HEK293 (cell line): Measurements from ENCODE around the gene REEP5.

ENCODE experiments used
- FEZF1 ChIP-seq: fragments of 450-650 bp; formaldehyde crosslinking; IDR thresholded peaks from 2 replicates; pipeline ENCODE4 v1.5.1; 2016; ENCODE audit warnings: missing biosample characterization, missing genetic modification characterization
- GLI4 ChIP-seq: fragments of 450-650 bp; formaldehyde crosslinking; IDR thresholded peaks from 2 replicates; pipeline ENCODE4 v1.5.1; 2016; ENCODE audit warnings: missing biosample characterization, missing genetic modification characterization
- GLIS1 ChIP-seq: fragments of 450-650 bp; formaldehyde crosslinking; IDR thresholded peaks from 2 replicates; pipeline ENCODE4 v1.5.1; 2016; ENCODE audit warnings: missing biosample characterization, missing genetic modification characterization
- HOXD13 ChIP-seq: sonication (generic); formaldehyde crosslinking; IDR thresholded peaks from 2 replicates; pipeline ENCODE4 v1.8.0; 2022; ENCODE audit warnings: missing genetic modification reagents, borderline replicate concordance
- PRDM1 ChIP-seq: fragments of 450-650 bp; formaldehyde crosslinking; IDR thresholded peaks from 2 replicates; pipeline ENCODE4; 2016; ENCODE audit warnings: missing biosample characterization, missing genetic modification characterization
- SCRT1 ChIP-seq: fragments of 450-650 bp; formaldehyde crosslinking; IDR thresholded peaks from 2 replicates; pipeline ENCODE4 v1.5.1; 2016; ENCODE audit warnings: missing biosample characterization, missing genetic modification characterization, borderline replicate concordance
- ZBTB17 ChIP-seq: fragments of 450-650 bp; formaldehyde crosslinking; IDR thresholded peaks from 2 replicates; pipeline ENCODE4 v1.5.1; 2016; ENCODE audit warnings: missing biosample characterization, missing genetic modification characterization
- ZBTB20 ChIP-seq: fragments of 450-650 bp; formaldehyde crosslinking; IDR thresholded peaks from 2 replicates; pipeline ENCODE4 v1.5.1; 2016; ENCODE audit warnings: missing biosample characterization, missing genetic modification characterization
- ZFP41 ChIP-seq: fragments of 450-650 bp; formaldehyde crosslinking; IDR thresholded peaks from 2 replicates; pipeline ENCODE4 v1.5.1; 2016; ENCODE audit warnings: missing biosample characterization, missing genetic modification characterization, borderline replicate concordance
- ZNF138 ChIP-seq: fragments of 450-650 bp; formaldehyde crosslinking; IDR thresholded peaks from 2 replicates; pipeline ENCODE4 v1.5.1; 2016; ENCODE audit warnings: missing biosample characterization, missing genetic modification characterization, borderline replicate concordance
- ZNF140 ChIP-seq: fragments of 450-650 bp; formaldehyde crosslinking; IDR thresholded peaks from 2 replicates; pipeline ENCODE4 v1.5.1; 2016; ENCODE audit warnings: missing biosample characterization, missing genetic modification characterization
- ZNF155 ChIP-seq: fragments of 450-650 bp; formaldehyde crosslinking; IDR thresholded peaks from 2 replicates; pipeline ENCODE4 v1.5.1; 2016; ENCODE audit warnings: missing biosample characterization, missing genetic modification characterization
- ZNF16 ChIP-seq: fragments of 450-650 bp; formaldehyde crosslinking; IDR thresholded peaks from 2 replicates; pipeline ENCODE4 v1.5.1; 2016; ENCODE audit warnings: low read depth, missing biosample characterization, missing genetic modification characterization
- ZNF175 ChIP-seq: fragments of 450-650 bp; formaldehyde crosslinking; IDR thresholded peaks from 2 replicates; pipeline ENCODE4 v1.5.1; 2016; ENCODE audit warnings: missing biosample characterization, missing genetic modification characterization
- ZNF211 ChIP-seq: fragments of 450-650 bp; formaldehyde crosslinking; IDR thresholded peaks from 2 replicates; pipeline ENCODE4 v1.5.1; 2016; ENCODE audit warnings: low read depth, missing biosample characterization, missing genetic modification characterization
- ZNF274 ChIP-seq, 2 experiments: fragments of 200-500 bp in 1 of 2; fragments of 450-650 bp in 1 of 2; sonication (Bioruptor generic) in 1 of 2; formaldehyde crosslinking in 1 of 2; IDR thresholded peaks; 2 replicates each; pipeline versions ENCODE4 v1.5.1 to v1.6.1; 2014 to 2016; ENCODE audit warnings: borderline replicate concordance in 1 of 2, inconsistent platforms in 1 of 2, low read length in 1 of 2, missing biosample characterization in 1 of 2, missing genetic modification characterization in 1 of 2
- ZNF341 ChIP-seq: fragments of 450-650 bp; formaldehyde crosslinking; IDR thresholded peaks from 2 replicates; pipeline ENCODE4; 2016; ENCODE audit warnings: low read depth, missing biosample characterization, missing genetic modification characterization
- ZNF529 ChIP-seq: fragments of 450-650 bp; formaldehyde crosslinking; IDR thresholded peaks from 2 replicates; pipeline ENCODE4 v1.5.1; 2017; ENCODE audit warnings: missing genetic modification characterization, missing biosample characterization; ENCODE audit not compliant: insufficient replicate concordance
- ZNF560 ChIP-seq: fragments of 450-650 bp; formaldehyde crosslinking; IDR thresholded peaks from 2 replicates; pipeline ENCODE4 v1.5.1; 2017; ENCODE audit warnings: missing biosample characterization, missing genetic modification characterization, borderline replicate concordance
- ZNF623 ChIP-seq: fragments of 450-650 bp; formaldehyde crosslinking; IDR thresholded peaks from 2 replicates; pipeline ENCODE4 v1.5.1; 2016; ENCODE audit warnings: missing biosample characterization, missing genetic modification characterization
- ZNF624 ChIP-seq: fragments of 450-650 bp; formaldehyde crosslinking; IDR thresholded peaks from 2 replicates; pipeline ENCODE4 v1.5.1; 2017; ENCODE audit warnings: missing biosample characterization, missing genetic modification characterization
- ZSCAN23 ChIP-seq: fragments of 450-650 bp; formaldehyde crosslinking; IDR thresholded peaks from 2 replicates; pipeline ENCODE4 v1.5.1; 2016; ENCODE audit warnings: missing biosample characterization, missing genetic modification characterization
- TF ChIP-seq, protein P1 (sequence below): fragments of 450-650 bp; formaldehyde crosslinking; IDR thresholded peaks from 2 replicates; pipeline ENCODE4 v1.5.1; 2016; ENCODE audit warnings: missing biosample characterization, missing genetic modification characterization
- TF ChIP-seq, protein P2 (sequence below): fragments of 450-650 bp; formaldehyde crosslinking; IDR thresholded peaks from 2 replicates; pipeline ENCODE4 v1.5.1; 2016; ENCODE audit warnings: missing biosample characterization, missing genetic modification characterization, borderline replicate concordance
- TF ChIP-seq, protein P3 (sequence below): fragments of 450-650 bp; formaldehyde crosslinking; IDR thresholded peaks from 2 replicates; pipeline ENCODE4 v1.5.1; 2016; ENCODE audit warnings: missing biosample characterization, missing genetic modification characterization
- TF ChIP-seq, protein P4 (sequence below): fragments of 450-650 bp; formaldehyde crosslinking; IDR thresholded peaks from 2 replicates; pipeline ENCODE4 v1.5.1; 2016; ENCODE audit warnings: missing biosample characterization, missing genetic modification characterization, low read depth
- TF ChIP-seq, protein P5 (sequence below): sonication (generic); formaldehyde crosslinking; IDR thresholded peaks from 2 replicates; pipeline ENCODE4 v1.8.1; 2022; ENCODE audit warnings: mild to moderate bottlenecking, moderate library complexity, missing genetic modification reagents

Gene REEP5

DNA sequence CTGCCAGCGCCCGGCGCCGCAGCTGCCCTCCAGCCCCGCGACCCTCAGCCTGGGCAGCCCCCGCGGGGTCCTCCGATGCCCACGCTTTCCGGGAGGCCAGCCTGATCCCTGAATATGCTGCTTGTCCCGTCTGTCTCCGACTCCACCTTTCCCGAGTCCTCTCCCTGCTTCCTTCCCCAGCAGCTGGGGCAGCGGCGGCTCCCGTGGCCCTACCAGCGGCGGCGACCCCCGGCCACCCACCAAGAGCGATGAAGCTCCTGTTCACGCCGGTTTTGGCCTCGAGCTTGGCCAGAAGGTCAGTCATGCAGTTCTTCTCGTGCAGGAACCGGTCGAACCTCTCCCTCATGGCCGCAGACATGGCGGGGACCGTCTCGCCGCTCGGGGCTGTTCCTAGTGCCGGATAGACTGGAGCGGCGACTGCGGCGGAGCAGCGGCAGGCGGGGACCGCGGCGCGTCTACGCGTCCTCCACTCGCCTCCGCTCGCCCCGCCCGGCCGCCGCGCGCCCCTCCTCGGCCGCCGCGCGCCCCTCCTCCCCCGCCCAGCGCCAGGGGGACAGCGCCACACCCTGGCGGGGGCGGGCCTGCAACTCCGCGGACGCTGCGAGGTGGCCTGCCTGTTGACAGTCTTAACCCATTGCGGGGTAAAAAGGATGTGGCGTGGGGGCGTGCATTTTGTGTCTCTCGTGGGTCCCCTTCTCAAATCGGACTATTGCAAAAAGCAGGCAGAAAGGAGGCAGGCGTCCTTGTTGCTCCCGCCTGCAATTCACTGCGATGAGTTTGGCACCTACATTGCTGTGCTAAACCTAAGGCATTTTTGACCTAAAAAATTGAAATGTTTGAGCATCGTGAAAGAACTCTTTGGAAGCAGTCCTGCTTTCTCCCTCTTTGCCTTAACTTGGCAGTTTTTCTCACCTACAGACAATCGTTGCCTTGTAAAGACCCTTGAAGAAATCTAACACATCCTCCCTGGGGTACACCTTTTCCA lies at the start of gene REEP5 (continued):
- TF ChIP-seq ZBTB17 (tag by site-specific recombination) (peak; percentile 45), HOXD13 (CRISPR knock-in tag) (no peak), ZNF623 (no peak), SCRT1 (tag by site-specific recombination) (peak; percentile 86), ZBTB20 (no peak; the same call in 1 of the 2 replicates), ZNF16 (tag by site-specific recombination) (no peak), ZNF274 (IDR thresholded peaks at IDR 0.05; ENCODE audit: low read length) (no peak), ZNF274 (tag by site-specific recombination; IDR thresholded peaks at IDR 0.05; ENCODE audit: borderline replicate concordance) (no peak), ZNF624 (tag by site-specific recombination) (no peak), GLI4 (tag by site-specific recombination) (no peak), ZSCAN23 (tag by site-specific recombination) (no peak), FEZF1 (tag by site-specific recombination) (peak; percentile 32; the same call in 1 of the 2 replicates), ZNF140 (tag by site-specific recombination) (no peak), ZNF155 (tag by site-specific recombination) (no peak), PRDM1 (tag by site-specific recombination) (no peak), ZNF341 (tag by site-specific recombination) (peak; percentile 96), ZNF560 (tag by site-specific recombination) (no peak), ZFP41 (tag by site-specific recombination) (no peak), ZNF529 (tag by site-specific recombination) (no peak), ZNF211 (tag by site-specific recombination) (no peak), ZNF138 (tag by site-specific recombination) (no peak), ZNF175 (tag by site-specific recombination) (no peak), GLIS1 (no peak)
- TF ChIP-seq, protein P1, sequence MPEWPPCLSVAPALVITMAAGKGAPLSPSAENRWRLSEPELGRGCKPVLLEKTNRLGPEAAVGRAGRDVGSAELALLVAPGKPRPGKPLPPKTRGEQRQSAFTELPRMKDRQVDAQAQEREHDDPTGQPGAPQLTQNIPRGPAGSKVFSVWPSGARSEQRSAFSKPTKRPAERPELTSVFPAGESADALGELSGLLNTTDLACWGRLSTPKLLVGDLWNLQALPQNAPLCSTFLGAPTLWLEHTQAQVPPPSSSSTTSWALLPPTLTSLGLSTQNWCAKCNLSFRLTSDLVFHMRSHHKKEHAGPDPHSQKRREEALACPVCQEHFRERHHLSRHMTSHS (tag by site-specific recombination): no peak
- TF ChIP-seq, protein P2, sequence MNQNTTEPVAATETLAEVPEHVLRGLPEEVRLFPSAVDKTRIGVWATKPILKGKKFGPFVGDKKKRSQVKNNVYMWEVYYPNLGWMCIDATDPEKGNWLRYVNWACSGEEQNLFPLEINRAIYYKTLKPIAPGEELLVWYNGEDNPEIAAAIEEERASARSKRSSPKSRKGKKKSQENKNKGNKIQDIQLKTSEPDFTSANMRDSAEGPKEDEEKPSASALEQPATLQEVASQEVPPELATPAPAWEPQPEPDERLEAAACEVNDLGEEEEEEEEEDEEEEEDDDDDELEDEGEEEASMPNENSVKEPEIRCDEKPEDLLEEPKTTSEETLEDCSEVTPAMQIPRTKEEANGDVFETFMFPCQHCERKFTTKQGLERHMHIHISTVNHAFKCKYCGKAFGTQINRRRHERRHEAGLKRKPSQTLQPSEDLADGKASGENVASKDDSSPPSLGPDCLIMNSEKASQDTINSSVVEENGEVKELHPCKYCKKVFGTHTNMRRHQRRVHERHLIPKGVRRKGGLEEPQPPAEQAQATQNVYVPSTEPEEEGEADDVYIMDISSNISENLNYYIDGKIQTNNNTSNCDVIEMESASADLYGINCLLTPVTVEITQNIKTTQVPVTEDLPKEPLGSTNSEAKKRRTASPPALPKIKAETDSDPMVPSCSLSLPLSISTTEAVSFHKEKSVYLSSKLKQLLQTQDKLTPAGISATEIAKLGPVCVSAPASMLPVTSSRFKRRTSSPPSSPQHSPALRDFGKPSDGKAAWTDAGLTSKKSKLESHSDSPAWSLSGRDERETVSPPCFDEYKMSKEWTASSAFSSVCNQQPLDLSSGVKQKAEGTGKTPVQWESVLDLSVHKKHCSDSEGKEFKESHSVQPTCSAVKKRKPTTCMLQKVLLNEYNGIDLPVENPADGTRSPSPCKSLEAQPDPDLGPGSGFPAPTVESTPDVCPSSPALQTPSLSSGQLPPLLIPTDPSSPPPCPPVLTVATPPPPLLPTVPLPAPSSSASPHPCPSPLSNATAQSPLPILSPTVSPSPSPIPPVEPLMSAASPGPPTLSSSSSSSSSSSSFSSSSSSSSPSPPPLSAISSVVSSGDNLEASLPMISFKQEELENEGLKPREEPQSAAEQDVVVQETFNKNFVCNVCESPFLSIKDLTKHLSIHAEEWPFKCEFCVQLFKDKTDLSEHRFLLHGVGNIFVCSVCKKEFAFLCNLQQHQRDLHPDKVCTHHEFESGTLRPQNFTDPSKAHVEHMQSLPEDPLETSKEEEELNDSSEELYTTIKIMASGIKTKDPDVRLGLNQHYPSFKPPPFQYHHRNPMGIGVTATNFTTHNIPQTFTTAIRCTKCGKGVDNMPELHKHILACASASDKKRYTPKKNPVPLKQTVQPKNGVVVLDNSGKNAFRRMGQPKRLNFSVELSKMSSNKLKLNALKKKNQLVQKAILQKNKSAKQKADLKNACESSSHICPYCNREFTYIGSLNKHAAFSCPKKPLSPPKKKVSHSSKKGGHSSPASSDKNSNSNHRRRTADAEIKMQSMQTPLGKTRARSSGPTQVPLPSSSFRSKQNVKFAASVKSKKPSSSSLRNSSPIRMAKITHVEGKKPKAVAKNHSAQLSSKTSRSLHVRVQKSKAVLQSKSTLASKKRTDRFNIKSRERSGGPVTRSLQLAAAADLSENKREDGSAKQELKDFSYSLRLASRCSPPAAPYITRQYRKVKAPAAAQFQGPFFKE (tag by site-specific recombination): no peak
- TF ChIP-seq, protein P3, sequence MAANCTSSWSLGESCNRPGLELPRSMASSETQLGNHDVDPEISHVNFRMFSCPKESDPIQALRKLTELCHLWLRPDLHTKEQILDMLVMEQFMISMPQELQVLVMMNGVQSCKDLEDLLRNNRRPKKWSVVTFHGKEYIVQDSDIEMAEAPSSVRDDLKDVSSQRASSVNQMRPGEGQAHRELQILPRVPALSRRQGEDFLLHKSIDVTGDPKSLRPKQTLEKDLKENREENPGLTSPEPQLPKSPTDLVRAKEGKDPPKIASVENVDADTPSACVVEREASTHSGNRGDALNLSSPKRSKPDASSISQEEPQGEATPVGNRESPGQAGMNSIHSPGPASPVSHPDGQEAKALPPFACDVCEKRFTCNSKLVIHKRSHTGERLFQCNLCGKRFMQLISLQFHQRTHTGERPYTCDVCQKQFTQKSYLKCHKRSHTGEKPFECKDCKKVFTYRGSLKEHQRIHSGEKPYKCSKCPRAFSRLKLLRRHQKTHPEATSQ: no peak
- TF ChIP-seq, protein P4, sequence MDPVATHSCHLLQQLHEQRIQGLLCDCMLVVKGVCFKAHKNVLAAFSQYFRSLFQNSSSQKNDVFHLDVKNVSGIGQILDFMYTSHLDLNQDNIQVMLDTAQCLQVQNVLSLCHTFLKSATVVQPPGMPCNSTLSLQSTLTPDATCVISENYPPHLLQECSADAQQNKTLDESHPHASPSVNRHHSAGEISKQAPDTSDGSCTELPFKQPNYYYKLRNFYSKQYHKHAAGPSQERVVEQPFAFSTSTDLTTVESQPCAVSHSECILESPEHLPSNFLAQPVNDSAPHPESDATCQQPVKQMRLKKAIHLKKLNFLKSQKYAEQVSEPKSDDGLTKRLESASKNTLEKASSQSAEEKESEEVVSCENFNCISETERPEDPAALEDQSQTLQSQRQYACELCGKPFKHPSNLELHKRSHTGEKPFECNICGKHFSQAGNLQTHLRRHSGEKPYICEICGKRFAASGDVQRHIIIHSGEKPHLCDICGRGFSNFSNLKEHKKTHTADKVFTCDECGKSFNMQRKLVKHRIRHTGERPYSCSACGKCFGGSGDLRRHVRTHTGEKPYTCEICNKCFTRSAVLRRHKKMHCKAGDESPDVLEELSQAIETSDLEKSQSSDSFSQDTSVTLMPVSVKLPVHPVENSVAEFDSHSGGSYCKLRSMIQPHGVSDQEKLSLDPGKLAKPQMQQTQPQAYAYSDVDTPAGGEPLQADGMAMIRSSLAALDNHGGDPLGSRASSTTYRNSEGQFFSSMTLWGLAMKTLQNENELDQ: no peak
- TF ChIP-seq, protein P5, sequence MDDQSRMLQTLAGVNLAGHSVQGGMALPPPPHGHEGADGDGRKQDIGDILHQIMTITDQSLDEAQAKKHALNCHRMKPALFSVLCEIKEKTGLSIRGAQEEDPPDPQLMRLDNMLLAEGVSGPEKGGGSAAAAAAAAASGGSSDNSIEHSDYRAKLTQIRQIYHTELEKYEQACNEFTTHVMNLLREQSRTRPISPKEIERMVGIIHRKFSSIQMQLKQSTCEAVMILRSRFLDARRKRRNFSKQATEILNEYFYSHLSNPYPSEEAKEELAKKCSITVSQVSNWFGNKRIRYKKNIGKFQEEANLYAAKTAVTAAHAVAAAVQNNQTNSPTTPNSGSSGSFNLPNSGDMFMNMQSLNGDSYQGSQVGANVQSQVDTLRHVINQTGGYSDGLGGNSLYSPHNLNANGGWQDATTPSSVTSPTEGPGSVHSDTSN (CRISPR knock-in tag): peak; percentile 84
